Stimulated activated CD4-positive, alpha-beta T cell treated with anti-CD3 and anti-CD28 coated beads, Interleukin-12 subunit alpha, Interleukin-12 subunit beta, amount 100 ng/mL, for 4 hours (primary cell): ENCODE measurements around the gene TVP23B.
"Not testable (repeated sequence)": the region's sequence is repeated elsewhere in the genome, so short reads cannot be mapped to it uniquely, and the experiment has no call there.

Experiments
- DNase-seq: peaks from one replicate; pipeline ENCODE4 v3.0.0-alpha.2; 2020

Gene TVP23B

GRCh38 chr17:18794841-18795240 is 13.9 kb downstream of the TVP23B start:
- DNase-seq: not testable (repeated sequence)

GRCh38 chr17:18796887-18797286 is 15.9 kb downstream of the TVP23B start:
- DNase-seq: not testable (repeated sequence)

- not testable (repeated sequence) for DNase-seq
These were observed 22.7 kb downstream of the TVP23B start for GRCh38 chr17:18803458-18804245.

GRCh38 chr17:18815924-18816323 is 34.9 kb downstream of the TVP23B start:
- DNase-seq: not testable (repeated sequence)

GRCh38 chr17:18816489-18817371 is 35.7 kb downstream of the TVP23B start:
- peak; percentile 6 for DNase-seq

- not testable (repeated sequence) for DNase-seq
These were observed 40.4 kb downstream of the TVP23B start for GRCh38 chr17:18821430-18821829.

GRCh38 chr17:18827613-18828012 is 46.6 kb downstream of the TVP23B start:
- DNase-seq: not testable (repeated sequence)

- DNase-seq: no peak
These were observed 67.5 kb downstream of the TVP23B start for GRCh38 chr17:18848501-18848900.

- no peak for DNase-seq
These were observed 69.7 kb downstream of the TVP23B start for GRCh38 chr17:18850679-18851078.

- no peak for DNase-seq
These were observed 70.2 kb downstream of the TVP23B start for GRCh38 chr17:18851201-18851600.

- no peak for DNase-seq
These were observed 74.0 kb downstream of the TVP23B start for GRCh38 chr17:18854956-18855355.

- peak; percentile 75 for DNase-seq
These were observed 75.0 kb downstream of the TVP23B start for GRCh38 chr17:18855831-18856569.
